Ishikawa (cell line): ENCODE data around the gene PPIG.

Experiments
- CEBPB ChIP-seq: IDR thresholded peaks from 2 replicates; pipeline ENCODE4 v1.6.1; 2012
- CREB1 ChIP-seq: IDR thresholded peaks from 2 replicates; pipeline ENCODE4 v1.6.1; 2012; ENCODE audit warnings: low read depth
- EGR1 ChIP-seq: IDR thresholded peaks from 2 replicates; pipeline ENCODE4 v1.6.1; 2012
- EP300 ChIP-seq: IDR thresholded peaks from 2 replicates; pipeline ENCODE4 v1.6.1; 2012; ENCODE audit warnings: borderline replicate concordance
- FOXM1 ChIP-seq: IDR thresholded peaks from 2 replicates; pipeline ENCODE4 v1.6.1; 2012; ENCODE audit warnings: low read depth, borderline replicate concordance
- MAX ChIP-seq: IDR thresholded peaks from 2 replicates; pipeline ENCODE4 v1.6.1; 2012
- NFIC ChIP-seq: IDR thresholded peaks from 2 replicates; pipeline ENCODE4 v1.6.1; 2012
- RAD21 ChIP-seq: IDR thresholded peaks from 2 replicates; pipeline ENCODE4 v1.6.1; 2012; ENCODE audit warnings: low read depth
- REST ChIP-seq: IDR thresholded peaks from 2 replicates; pipeline ENCODE4 v1.6.1; 2012; ENCODE audit warnings: low read depth, mild to moderate bottlenecking
- TAF1 ChIP-seq: IDR thresholded peaks from 2 replicates; pipeline ENCODE4 v1.6.1; 2012; ENCODE audit warnings: low read depth, mild to moderate bottlenecking
- TCF12 ChIP-seq: IDR thresholded peaks from 2 replicates; pipeline ENCODE4 v1.6.1; 2012; ENCODE audit warnings: low read depth
- TEAD4 ChIP-seq: IDR thresholded peaks from 2 replicates; pipeline ENCODE4 v1.6.1; 2012
- USF1 ChIP-seq: IDR thresholded peaks from 2 replicates; pipeline ENCODE4 v1.6.1; 2012
- YY1 ChIP-seq: IDR thresholded peaks from 2 replicates; pipeline ENCODE4 v1.6.1; 2012; ENCODE audit warnings: low read depth
- ZBTB7A ChIP-seq: IDR thresholded peaks from 2 replicates; pipeline ENCODE4 v1.6.1; 2012; ENCODE audit warnings: low read depth

The PPIG gene

GRCh38 chr2:169641464-169641863 lies 57.3 kb downstream of the PPIG start:
- TF ChIP-seq FOXM1 (no peak), CEBPB (no peak), CREB1 (no peak), NFIC (no peak), EGR1 (no peak)

GRCh38 chr2:169644173-169644572 lies 60.0 kb downstream of the PPIG start:
- TF ChIP-seq USF1 (no peak), MAX (no peak), ZBTB7A (no peak), YY1 (no peak), REST (no peak), TAF1 (no peak), CREB1 (no peak), RAD21 (no peak), TCF12 (no peak), CEBPB (no peak), TEAD4 (no peak), EGR1 (no peak), FOXM1 (no peak), EP300 (no peak), NFIC (no peak)

- TF ChIP-seq FOXM1 (no peak), ZBTB7A (no peak), TEAD4 (no peak), NFIC (peak; percentile 66)
Measured at GRCh38 chr2:169647496-169647895, 63.3 kb downstream of the PPIG start.

- TF ChIP-seq YY1, result no peak
- TF ChIP-seq EGR1, result no peak
- TF ChIP-seq TAF1, result no peak
- TF ChIP-seq NFIC, result no peak
- no peak for TF ChIP-seq TCF12
Measured at GRCh38 chr2:169649278-169649677, 65.1 kb downstream of the PPIG start.

- no peak for TF ChIP-seq TCF12
- TF ChIP-seq TEAD4, result no peak
- no peak for TF ChIP-seq CREB1
- TF ChIP-seq USF1, result no peak
- no peak for TF ChIP-seq REST
- no peak for TF ChIP-seq YY1
- TF ChIP-seq FOXM1, result no peak
- TF ChIP-seq ZBTB7A, result no peak
- no peak for TF ChIP-seq CEBPB
- TF ChIP-seq NFIC, result no peak
- TF ChIP-seq EP300, result no peak
- TF ChIP-seq EGR1, result no peak
- no peak for TF ChIP-seq TAF1
- no peak for TF ChIP-seq RAD21
- TF ChIP-seq MAX, result no peak
Measured at GRCh38 chr2:169653636-169654035, 69.5 kb downstream of the PPIG start.

- no peak for TF ChIP-seq FOXM1
- no peak for TF ChIP-seq TAF1
Measured at GRCh38 chr2:169656164-169656563, 72.0 kb downstream of the PPIG start.

GRCh38 chr2:169658877-169659276 lies 74.7 kb downstream of the PPIG start:
- TF ChIP-seq ZBTB7A, result no peak
- TF ChIP-seq CEBPB, result no peak
- TF ChIP-seq EGR1, result no peak
- TF ChIP-seq EP300, result no peak
- TF ChIP-seq FOXM1, result no peak
- no peak for TF ChIP-seq MAX
- no peak for TF ChIP-seq TEAD4
- no peak for TF ChIP-seq YY1
- no peak for TF ChIP-seq NFIC
- no peak for TF ChIP-seq REST
